Muscle of leg (tissue), 11 donors: Measurements from ENCODE around the gene CTBP1. TPM values are rescaled to one million over a fixed set of nuclear protein-coding genes. Genes with fewer than 3 reads are reported as not detected.
A peak's percentile ranks its signal among the peaks of the same experiment; 100 is the strongest.

ENCODE experiments used
- DNase-seq: peaks from one replicate; pipeline ENCODE4 v3.0.0; 2013
- H3K27ac ChIP-seq: one replicate; pipeline ENCODE4 v1.5.1; 2013; ENCODE audit warnings: mild to moderate bottlenecking, low read length, control low read depth
- H3K27me3 ChIP-seq: one replicate; pipeline ENCODE4 v1.6.1; 2013; ENCODE audit warnings: low read length; ENCODE audit not compliant: control insufficient read depth, insufficient read depth
- H3K36me3 ChIP-seq: one replicate; pipeline ENCODE4 v1.6.1; 2013; ENCODE audit warnings: low read length; ENCODE audit not compliant: control insufficient read depth, insufficient read depth
- H3K4me1 ChIP-seq: one replicate; pipeline ENCODE4 v1.6.1; 2013; ENCODE audit warnings: low read length; ENCODE audit not compliant: control insufficient read depth, insufficient read depth
- H3K4me3 ChIP-seq: one replicate; pipeline ENCODE4 v1.5.1; 2013; ENCODE audit warnings: low read length, control low read depth
- H3K9me3 ChIP-seq: replicated peaks from 2 replicates; pipeline ENCODE4 v1.6.1; 2013; ENCODE audit warnings: low read depth, low read length; ENCODE audit not compliant: control insufficient read depth
- WGBS: methylation state at CpG from one replicate; pipeline ENCODE4 v1.1.5; 2013; ENCODE audit warnings: missing lambda C conversion rate; ENCODE audit not compliant: insufficient coverage; 5-methylcytosine and 5-hydroxymethylcytosine counted together
- polyA plus RNA-seq, 8 donors: library from polyadenylated mRNA; unstranded; fragments of 120-200 nt; gene quantifications; one replicate each; pipeline versions ENCODE4 v1.2.1 to v1.2.3, GENCODE V29; 2013; ENCODE audit warnings: inconsistent platforms in 1 of 8, low replicate concordance in 1 of 8; ENCODE audit not compliant: insufficient read length in 8 of 8, insufficient read depth in 1 of 8
- total RNA-seq: library from RNA; stranded (reverse); fragments of 120-200 nt; gene quantifications from one replicate; pipeline ENCODE4 v1.2.4, GENCODE V29; 2013

CTBP1 gene
- total and polyA plus RNA-seq, 9 donors, result 81.9 to 146 (median 118) TPM

GRCh38 chr4:1198098-1198844, 50.7 kb downstream of the CTBP1 start:
- 24% methylated on average over 22 of the region's 24 CpGs for WGBS
- H3K9me3 ChIP-seq, result no peaks in the 10 kb centered on the region
- H3K4me3 ChIP-seq, result no peak overlapping the region
- peaks cover 2% of the 10 kb centered on the region for H3K27me3 ChIP-seq
- H3K27ac ChIP-seq, result peak overlapping the region; percentile 77
- peaks cover 86% of the 10 kb centered on the region for H3K4me1 ChIP-seq
- H3K36me3 ChIP-seq, result no peaks in the 10 kb centered on the region
- peak; percentile 94 for DNase-seq

- Histone ChIP-seq H3K4me1 (peaks cover 86% of the 10 kb centered on the region), H3K4me3 (no peak overlapping the region), H3K27me3 (peaks cover 2% of the 10 kb centered on the region), H3K27ac (no peak overlapping the region), H3K36me3 (no peaks in the 10 kb centered on the region), H3K9me3 (no peaks in the 10 kb centered on the region)
- WGBS, result 61% methylated on average over 4 of the region's 13 CpGs
- DNase-seq, result no peak
Observed at GRCh38 chr4:1196421-1197183, 52.3 kb downstream of the CTBP1 start.

DNA sequence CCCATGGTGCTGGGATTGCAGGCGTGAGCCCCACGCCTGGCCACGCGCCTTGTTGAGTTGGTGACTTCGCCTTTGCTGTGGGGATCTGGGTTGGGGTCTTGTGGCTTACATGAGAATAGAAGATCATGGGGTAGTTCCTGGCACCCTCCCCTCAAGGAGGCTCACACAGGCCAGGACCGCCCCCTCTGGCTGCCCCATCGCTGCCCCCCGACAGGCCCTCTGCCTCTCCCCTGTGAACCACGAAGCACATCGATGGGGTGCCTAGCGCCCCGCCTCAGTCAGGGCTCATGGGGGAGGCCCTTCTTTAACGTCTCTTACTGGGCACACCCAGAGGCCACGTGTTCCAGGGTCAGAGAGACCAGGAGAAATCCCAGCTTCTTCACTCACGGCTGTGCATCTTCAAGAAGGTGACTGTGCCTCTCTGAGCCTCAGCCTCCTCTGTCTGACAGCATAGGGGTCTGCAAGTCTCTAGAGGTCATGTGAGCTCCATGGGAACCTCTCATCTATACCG, 53.0 kb downstream of the CTBP1 start:
- H3K36me3 ChIP-seq, result no peaks in the 10 kb centered on the region

GRCh38 chr4:1195109-1195671, 53.7 kb downstream of the CTBP1 start:
- H3K27ac ChIP-seq, result no peak overlapping the region
- no peaks in the 10 kb centered on the region for H3K9me3 ChIP-seq
- WGBS, result 94% methylated on average over 25 of the region's 29 CpGs
- DNase-seq, result no peak
- H3K27me3 ChIP-seq, result peaks cover 2% of the 10 kb centered on the region
- H3K4me3 ChIP-seq, result no peak overlapping the region
- H3K36me3 ChIP-seq, result no peaks in the 10 kb centered on the region
- H3K4me1 ChIP-seq, result peaks cover 77% of the 10 kb centered on the region

More for the DNA sequence above, 53.0 kb downstream of the CTBP1 start:
- H3K4me3 ChIP-seq, result no peak overlapping the region
- H3K27ac ChIP-seq, result no peak overlapping the region
- H3K27me3 ChIP-seq, result peaks cover 2% of the 10 kb centered on the region
- DNase-seq, result no peak
- 75% methylated on average over 12 of the region's 16 CpGs for WGBS
- H3K9me3 ChIP-seq, result no peaks in the 10 kb centered on the region
- H3K4me1 ChIP-seq, result peaks cover 84% of the 10 kb centered on the region

DNA sequence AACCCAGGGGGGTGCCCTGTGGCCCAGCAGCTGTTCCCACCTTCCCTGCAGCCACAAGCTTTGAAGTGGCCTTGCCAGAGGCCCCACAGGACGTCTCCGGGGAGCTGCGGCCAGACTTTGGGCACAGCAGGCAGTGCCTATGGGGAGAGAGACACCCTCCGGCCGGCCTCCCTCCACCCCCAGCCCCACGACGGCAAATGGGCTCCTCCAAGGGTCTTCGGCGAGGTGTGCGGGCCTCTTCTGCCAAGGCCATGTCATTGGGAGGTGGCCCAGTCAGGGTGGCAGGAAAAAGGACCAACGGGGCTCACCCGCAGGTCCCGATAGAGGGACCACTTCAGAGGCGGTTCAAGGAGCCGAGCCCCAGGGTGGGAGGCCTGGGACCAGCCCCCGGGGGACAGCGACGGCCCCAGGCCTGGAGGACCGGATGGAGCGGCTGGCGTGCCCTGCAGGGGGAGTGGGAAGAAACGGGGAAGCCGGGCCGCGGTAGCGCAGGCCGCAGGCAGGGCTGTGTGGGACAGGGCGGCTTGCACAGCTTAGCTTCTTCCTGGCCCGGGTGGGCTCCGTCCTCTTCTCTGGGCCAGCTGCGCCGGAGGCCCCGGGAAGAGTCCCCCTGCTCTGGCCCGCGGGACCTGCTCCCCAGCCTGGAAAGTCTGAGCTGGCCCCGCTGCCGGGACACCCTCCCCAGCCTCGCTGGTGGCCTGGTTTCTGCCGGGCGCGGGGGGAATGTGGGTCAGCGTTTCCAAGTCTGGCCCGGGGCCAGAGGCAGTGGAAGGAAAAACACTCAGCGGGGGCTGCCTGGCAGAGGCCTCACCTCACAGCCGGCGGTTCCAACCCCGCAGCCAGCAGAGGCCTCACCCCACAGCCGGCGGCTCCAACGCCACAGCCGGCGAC, 54.7 kb downstream of the CTBP1 start:
- H3K4me3 ChIP-seq, result no peak overlapping the region
- peaks cover 2% of the 10 kb centered on the region for H3K27me3 ChIP-seq
- WGBS, result 50% methylated on average over 45 of the region's 52 CpGs
- H3K27ac ChIP-seq, result peak overlapping the region; percentile 72
- peak; percentile 89 for DNase-seq
- peaks cover 68% of the 10 kb centered on the region for H3K4me1 ChIP-seq
- no peaks in the 10 kb centered on the region for H3K36me3 ChIP-seq
- H3K9me3 ChIP-seq, result no peaks in the 10 kb centered on the region

GRCh38 chr4:1193206-1194009, 55.5 kb downstream of the CTBP1 start:
- H3K36me3 ChIP-seq, result no peaks in the 10 kb centered on the region
- WGBS, result 88% methylated on average over 6 of the region's 28 CpGs
- no peaks in the 10 kb centered on the region for H3K9me3 ChIP-seq
- H3K4me1 ChIP-seq, result peaks cover 62% of the 10 kb centered on the region
- peaks cover 2% of the 10 kb centered on the region for H3K27me3 ChIP-seq
- peak overlapping the region; percentile 94 for H3K27ac ChIP-seq
- no peak overlapping the region for H3K4me3 ChIP-seq
- DNase-seq, result peak; percentile 16

DNA sequence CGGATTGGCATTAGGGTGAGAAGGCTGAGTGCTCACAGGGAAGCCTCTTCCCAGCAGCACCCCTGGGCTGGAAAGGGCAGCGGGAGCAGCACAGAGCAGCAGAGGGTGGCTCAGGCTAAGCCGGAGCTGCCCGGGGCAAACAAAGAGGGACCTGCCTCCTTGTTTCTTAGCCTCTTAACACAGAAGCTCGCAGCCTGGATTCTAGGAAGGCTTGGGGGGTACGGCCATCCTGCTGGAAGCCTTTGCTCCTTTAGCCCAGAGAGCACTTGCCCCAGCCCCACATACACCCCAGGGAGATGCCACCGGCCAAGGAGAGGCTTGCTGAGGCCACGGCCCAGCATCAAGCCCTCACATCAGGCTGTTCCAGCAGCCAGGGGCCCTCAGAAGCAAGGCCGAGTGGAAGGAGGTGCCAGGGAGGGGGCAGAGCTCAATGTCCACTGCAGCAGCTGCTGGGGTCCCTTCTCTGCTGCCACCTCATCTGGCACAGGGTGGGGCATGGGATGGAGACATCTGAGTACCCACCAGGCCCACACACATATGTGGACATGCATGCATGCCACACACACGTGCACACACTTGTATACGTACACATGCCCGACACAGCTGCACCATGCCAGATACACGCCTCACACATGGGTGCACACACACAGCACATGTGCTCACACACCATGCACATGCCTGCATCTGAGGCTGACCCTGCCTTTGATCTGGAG, 56.3 kb downstream of the CTBP1 start:
- Histone ChIP-seq H3K27ac (peak overlapping the region; percentile 94), H3K9me3 (no peaks in the 10 kb centered on the region), H3K4me3 (no peak overlapping the region), H3K4me1 (peaks cover 55% of the 10 kb centered on the region), H3K36me3 (no peaks in the 10 kb centered on the region), H3K27me3 (peaks cover 2% of the 10 kb centered on the region)
- peak; percentile 42 for DNase-seq
- 50% methylated on average over 6 of the region's 13 CpGs for WGBS

- Histone ChIP-seq H3K4me3 (no peak overlapping the region), H3K27ac (peak overlapping the region; percentile 94), H3K36me3 (no peaks in the 10 kb centered on the region), H3K4me1 (peaks cover 54% of the 10 kb centered on the region), H3K9me3 (no peaks in the 10 kb centered on the region), H3K27me3 (peaks cover 2% of the 10 kb centered on the region)
- DNase-seq, result peak; percentile 97
- 29% methylated on average over 3 of the region's 4 CpGs for WGBS
Observed at GRCh38 chr4:1192091-1192492, 56.8 kb downstream of the CTBP1 start.
